H1 (cell line): ENCODE measurements around the gene HBS1L. TPM values are rescaled to one million over a fixed set of nuclear protein-coding genes. Genes with fewer than 3 reads are reported as not detected.

Experiments used
- CTCF ChIA-PET: fragments of 300-600 bp; sonication (Branson Sonifier 250); formaldehyde crosslinking; loops from one replicate; lab custom pipeline; 2021; ENCODE audit not compliant: partially characterized antibody; lab: Charles Lee
- POLR2A ChIA-PET: fragments of 300-600 bp; sonication (Branson Sonifier 250); formaldehyde crosslinking; loops from one replicate; lab custom pipeline; 2021; ENCODE audit warnings: inconsistent platforms; ENCODE audit not compliant: partially characterized antibody; lab: Charles Lee
- DNase-seq, 2 experiments: peaks; one replicate each; pipeline versions ENCODE4 v3.0.0 to v3.0.0-alpha.2; 2010 to 2022; ENCODE audit warnings: low spot score in 2 of 2, low read depth in 1 of 2, mixed read lengths in 1 of 2
- FAIRE-seq: peaks from 2 replicates; lab custom pipeline; 2011; peaks lifted over from hg19 to GRCh38; lab: Jason Lieb, UNC
- H2AFZ ChIP-seq: 2 replicates; pipeline ENCODE4 v1.8.1; 2012; ENCODE audit warnings: low read length, inconsistent platforms
- H2AK5ac ChIP-seq: 2 replicates; pipeline ENCODE4 v1.6.1; 2013; ENCODE audit warnings: low read depth, low read length
- H2BK120ac ChIP-seq: replicated peaks from 2 replicates; pipeline ENCODE3; 2013; ENCODE audit warnings: low read depth, low read length, inconsistent platforms
- H2BK12ac ChIP-seq: 2 replicates; pipeline ENCODE4 v1.6.1; 2013; ENCODE audit warnings: low read depth, low read length
- H2BK15ac ChIP-seq: 2 replicates; pipeline ENCODE4 v1.6.1; 2013; ENCODE audit warnings: low read length
- H2BK20ac ChIP-seq: 2 replicates; pipeline ENCODE4 v1.6.1; 2013; ENCODE audit warnings: low read length
- H2BK5ac ChIP-seq: 2 replicates; pipeline ENCODE4 v1.6.1; 2013; ENCODE audit warnings: low read depth, low read length
- H3K14ac ChIP-seq: 2 replicates; pipeline ENCODE4 v1.6.1; 2013; ENCODE audit warnings: inconsistent platforms; ENCODE audit not compliant: insufficient read length
- H3K18ac ChIP-seq: 2 replicates; pipeline ENCODE4 v1.6.1; 2013; ENCODE audit warnings: low read length; ENCODE audit errors: extremely low read depth
- H3K23ac ChIP-seq: 2 replicates; pipeline ENCODE4 v1.6.1; 2013; ENCODE audit warnings: inconsistent platforms; ENCODE audit not compliant: insufficient read length
- H3K23me2 ChIP-seq: 2 replicates; pipeline ENCODE4 v1.6.1; 2013; ENCODE audit warnings: low read depth, low read length
- H3K27ac ChIP-seq: 2 replicates; pipeline ENCODE4 v1.6.1; 2011; ENCODE audit warnings: low read depth, low read length, inconsistent platforms
- H3K27me3 ChIP-seq, 4 experiments: replicated peaks in 1 of 4; 1 replicate in 1 of 4; 2 replicates in 3 of 4; pipeline versions ENCODE4 v1.6.1 to v1.8.1; 2011 to 2013; ENCODE audit warnings: low read length in 3 of 4, mild to moderate bottlenecking in 3 of 4, inconsistent platforms in 2 of 4, mixed read lengths in 2 of 4, moderate library complexity in 1 of 4; ENCODE audit not compliant: control insufficient read depth in 3 of 4, insufficient read depth in 3 of 4; ENCODE audit errors: extremely low read depth in 1 of 4
- H3K36me3 ChIP-seq, 4 experiments: 2 replicates each; pipeline versions ENCODE4 v1.6.1 to v1.8.1; 2011 to 2013; ENCODE audit warnings: mild to moderate bottlenecking in 4 of 4, low read length in 3 of 4, moderate library complexity in 2 of 4, control low read depth in 1 of 4, inconsistent platforms in 1 of 4; ENCODE audit not compliant: insufficient read depth in 4 of 4, control insufficient read depth in 2 of 4
- H3K4ac ChIP-seq: replicated peaks from 2 replicates; pipeline ENCODE3; 2013; ENCODE audit warnings: low read length, low read depth, mixed read lengths, inconsistent platforms; ENCODE audit not compliant: insufficient read length
- H3K4me1 ChIP-seq, 4 experiments: replicated peaks in 1 of 4; 1 replicate in 1 of 4; 2 replicates in 3 of 4; pipeline versions ENCODE4 v1.6.1 to v1.8.1; 2011 to 2013; ENCODE audit warnings: low read length in 3 of 4, inconsistent platforms in 2 of 4, mixed read lengths in 1 of 4; ENCODE audit not compliant: insufficient read depth in 4 of 4, control insufficient read depth in 3 of 4
- H3K4me2 ChIP-seq, 2 experiments: 2 replicates each; pipeline versions ENCODE4 v1.6.1 to v1.8.1; 2011 to 2013; ENCODE audit warnings: low read depth in 2 of 2, low read length in 2 of 2, control low read depth in 1 of 2, inconsistent platforms in 1 of 2, mild to moderate bottlenecking in 1 of 2; ENCODE audit not compliant: insufficient read depth in 1 of 2
- H3K4me3 ChIP-seq, 4 experiments: fragments of 200-600, 300-600 bp in 1 of 4; sonication (generic), shearing (Covaris generic), sonication (Bioruptor Twin) in 1 of 4; 2 replicates each; pipeline versions ENCODE4 v1.5.1 to v1.8.1; 2011 to 2016; ENCODE audit warnings: low read length in 4 of 4, low read depth in 3 of 4, control low read depth in 2 of 4, inconsistent platforms in 2 of 4, mild to moderate bottlenecking in 2 of 4, mixed read lengths in 1 of 4, moderate library complexity in 1 of 4; ENCODE audit not compliant: insufficient read depth in 2 of 4; ENCODE audit errors: extremely low read depth in 1 of 4
- H3K56ac ChIP-seq: replicated peaks from 2 replicates; pipeline ENCODE3; 2013; ENCODE audit warnings: low read depth, mild to moderate bottlenecking, mixed read lengths, low read length, inconsistent platforms; ENCODE audit not compliant: insufficient read length
- H3K79me1 ChIP-seq: 2 replicates; pipeline ENCODE4 v1.6.1; 2013; ENCODE audit warnings: low read depth, low read length, control low read depth
- H3K79me2 ChIP-seq, 2 experiments: 2 replicates each; pipeline versions ENCODE4 v1.6.1 to v1.8.1; 2012 to 2013; ENCODE audit warnings: low read length in 2 of 2, mild to moderate bottlenecking in 2 of 2, inconsistent platforms in 1 of 2; ENCODE audit not compliant: insufficient read depth in 2 of 2, control insufficient read depth in 1 of 2
- H3K9ac ChIP-seq, 4 experiments: replicated peaks in 1 of 4; 1 replicate in 1 of 4; 2 replicates in 3 of 4; pipeline versions ENCODE4 v1.6.1 to v1.8.1; 2011 to 2013; ENCODE audit warnings: low read depth in 3 of 4, low read length in 3 of 4, control low read depth in 2 of 4, mild to moderate bottlenecking in 2 of 4, moderate library complexity in 2 of 4, inconsistent platforms in 1 of 4; ENCODE audit errors: extremely low read depth in 1 of 4
- H3K9me3 ChIP-seq, 2 experiments: 2 replicates each; pipeline versions ENCODE4 v1.6.1 to v1.8.1; 2012 to 2013; ENCODE audit warnings: mild to moderate bottlenecking in 2 of 2, moderate library complexity in 2 of 2, control low read depth in 1 of 2, inconsistent platforms in 1 of 2, low read depth in 1 of 2, low read length in 1 of 2, mixed read lengths in 1 of 2; ENCODE audit not compliant: insufficient read depth in 2 of 2
- H4K20me1 ChIP-seq, 2 experiments: replicated peaks in 1 of 2; 2 replicates each; pipeline versions ENCODE3 to v1.8.1; 2011 to 2013; ENCODE audit warnings: inconsistent platforms in 2 of 2, low read length in 2 of 2, mild to moderate bottlenecking in 1 of 2; ENCODE audit not compliant: insufficient read depth in 2 of 2, control insufficient read depth in 1 of 2
- H4K5ac ChIP-seq: 2 replicates; pipeline ENCODE4 v1.6.1; 2013; ENCODE audit warnings: low read length, low read depth, mixed read lengths, inconsistent platforms; ENCODE audit not compliant: insufficient read length
- H4K8ac ChIP-seq: 2 replicates; pipeline ENCODE4 v1.8.0; 2013; ENCODE audit warnings: mild to moderate bottlenecking, moderate library complexity, low read length, inconsistent platforms; ENCODE audit not compliant: insufficient read depth; ENCODE audit errors: extremely low read depth
- H4K91ac ChIP-seq: replicated peaks from 2 replicates; pipeline ENCODE3; 2013; ENCODE audit warnings: low read length, mixed read lengths, inconsistent platforms; ENCODE audit not compliant: insufficient read length
- CTBP2 ChIP-seq: IDR thresholded peaks from 2 replicates; pipeline ENCODE4 v1.7.0; 2011; ENCODE audit warnings: borderline replicate concordance, mild to moderate bottlenecking, moderate library complexity, mixed read lengths, low read length; ENCODE audit not compliant: insufficient read depth, insufficient read length
- PHF8 ChIP-seq: fragments of 200-600 bp; sonication (generic); conservative IDR thresholded peaks from 2 replicates; pipeline ENCODE4 v1.7.1; 2012; ENCODE audit warnings: low read depth, mild to moderate bottlenecking, inconsistent platforms, low read length, moderate library complexity
- WGBS, 2 experiments: shearing (Covaris generic) in 1 of 2; methylation state at CpG; one replicate each; pipeline versions ENCODE4 v1.1.6 to v1.1.7; 2013 to 2015; ENCODE audit warnings: low lambda C conversion rate in 2 of 2, mixed read lengths in 2 of 2, inconsistent platforms in 1 of 2, low coverage in 1 of 2, missing lambda C conversion rate in 1 of 2; ENCODE audit not compliant: insufficient replicate concordance in 2 of 2, insufficient coverage in 1 of 2, insufficient read length in 1 of 2; ENCODE audit errors: extremely low coverage in 1 of 2, missing lambda C conversion rate in 1 of 2; 5-methylcytosine and 5-hydroxymethylcytosine counted together
- polyA plus RNA-seq, 7 experiments: library from polyadenylated mRNA; depleted of rRNA in 3 of 7; stranded (reverse) in 5 of 7; unstranded in 2 of 7; fragments of >200 nt in 5 of 7; fragments of 200-250 nt in 2 of 7; gene quantifications; 1 replicate in 5 of 7; 2 replicates in 1 of 7; 4 replicates in 1 of 7; pipeline versions ENCODE4 v1.2.1 to v1.2.3, GENCODE V29; 2011 to 2013; ENCODE audit warnings: missing spikeins in 2 of 7, mixed read lengths in 2 of 7
- total RNA-seq: library from RNA; stranded (reverse); fragmentation: NEBNext Ultra II Directional; extraction: Animal tissue kit (Norgen Biotek cat#: 25700); gene quantifications from 2 replicates; pipeline ENCODE4 v1.2.1, GENCODE V29; 2021

HBS1L gene
- total and polyA plus RNA-seq, 2 of the 8 experiments (the other 6 are each of a cell fraction or from before 2014, with no cell fraction given), result 28.1 to 97.1 TPM

DNA sequence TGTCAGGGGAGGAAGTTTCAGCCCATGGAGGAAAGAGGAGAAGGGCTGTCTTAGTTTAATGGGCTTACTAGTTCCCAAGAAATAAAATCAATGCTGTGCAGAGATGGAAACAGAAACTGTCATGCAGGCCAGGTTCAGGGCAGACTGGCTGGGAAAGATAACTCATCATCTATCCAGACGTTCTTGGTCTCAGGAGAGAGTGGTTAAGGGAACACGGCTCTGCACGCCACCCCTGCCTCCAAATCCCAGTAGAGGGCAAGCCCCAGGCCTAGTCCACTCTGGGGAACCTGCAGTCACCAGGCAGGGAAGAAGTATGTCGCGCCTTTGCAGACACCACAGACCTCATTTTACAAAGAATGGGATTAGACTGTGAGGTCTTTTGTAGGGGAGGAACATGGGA, 117.2 kb downstream of the HBS1L start:
- H3K4me1 ChIP-seq, result peaks cover 0 to 3% (median 0%) of the 10 kb centered on the region in 4 experiments; a peak in 1 of 7 replicates
- H3K27ac ChIP-seq, result no peak overlapping the region
- H3K27me3 ChIP-seq, result no peaks in the 10 kb centered on the region
- no peak overlapping the region for H4K8ac ChIP-seq
- no peak overlapping the region for H3K9ac ChIP-seq
- H3K18ac ChIP-seq, result no peak overlapping the region
- H4K5ac ChIP-seq, result no peak overlapping the region
- H3K23me2 ChIP-seq, result no peaks in the 10 kb centered on the region
- WGBS, 2 experiments, result 92% methylated on average over 5 of the region's 5 CpGs; no CpG with 5 or more reads in 1 of the 2 experiments
- DNase-seq, result no peak
- FAIRE-seq, result no peak
- no peaks in the 10 kb centered on the region for H3K79me2 ChIP-seq
- no peak overlapping the region for H2BK20ac ChIP-seq
- no peak overlapping the region for H3K4ac ChIP-seq
- H3K79me1 ChIP-seq, result no peaks in the 10 kb centered on the region
- H2AK5ac ChIP-seq, result no peak overlapping the region
- no peak overlapping the region for H2BK12ac ChIP-seq
- H2AFZ ChIP-seq, result no peak overlapping the region
- H3K4me2 ChIP-seq, result no peak overlapping the region
- no peaks in the 10 kb centered on the region for H4K20me1 ChIP-seq
- no peaks in the 10 kb centered on the region for H3K9me3 ChIP-seq
- TF ChIP-seq CTBP2 (no peak), PHF8 (no peak)
- H4K91ac ChIP-seq, result no peak overlapping the region
- POLR2A ChIA-PET, result no interaction called here
- H3K4me3 ChIP-seq, result no peak overlapping the region
- no peak overlapping the region for H3K14ac ChIP-seq
- H2BK120ac ChIP-seq, result no peak overlapping the region
- no peak overlapping the region for H2BK15ac ChIP-seq
- no peak overlapping the region for H3K56ac ChIP-seq
- no peaks in the 10 kb centered on the region for H3K36me3 ChIP-seq
- CTCF ChIA-PET, result interaction anchor here (1.1 to 5.0 kb wide), 2 partner anchors 13 to 814 kb away, joined by 4 to 35 read pairs; partner anchors contain the start of gene ALDH8A1
- no peak overlapping the region; the same call in 1 of the 2 replicates for H2BK5ac ChIP-seq
- H3K23ac ChIP-seq, result no peak overlapping the region
